ENCODE data around the gene MGA.
"Not testable (repeated sequence)": the region's sequence is repeated elsewhere in the genome, so short reads cannot be mapped to it uniquely, and the experiment has no call there.

The MGA gene

GRCh38 chr15:41727143-41727542, 66.9 kb downstream of the MGA start:
- no peak for DNase-seq

GRCh38 chr15:41728061-41728460, 67.9 kb downstream of the MGA start:
- DNase-seq, result not testable (repeated sequence)

- DNase-seq, result peak; percentile 2 to 40 (median 29)
Measured at GRCh38 chr15:41730543-41730942, 70.3 kb downstream of the MGA start.

- no peak for DNase-seq
Measured at GRCh38 chr15:41732483-41732882, 72.3 kb downstream of the MGA start.

GRCh38 chr15:41734079-41734478, 73.9 kb downstream of the MGA start:
- no peak for DNase-seq

- no peak for DNase-seq
Measured at GRCh38 chr15:41735046-41735445, 74.8 kb downstream of the MGA start.

- DNase-seq, result not testable (repeated sequence)
Measured at GRCh38 chr15:41735492-41735891, 75.3 kb downstream of the MGA start.

- no peak for DNase-seq
Measured at GRCh38 chr15:41746802-41747201, 86.6 kb downstream of the MGA start.

- DNase-seq, result no peak
Measured at GRCh38 chr15:41756198-41756597, 96.0 kb downstream of the MGA start.

GRCh38 chr15:41772720-41773331, 112.6 kb downstream of the MGA start:
- peak; percentile 80 to 85 (median 84) for DNase-seq

- peak in 1 of 3 donors; percentile 6 for DNase-seq
Measured at GRCh38 chr15:41773332-41773728, 113.1 kb downstream of the MGA start.

- no peak for DNase-seq
Measured at GRCh38 chr15:41773729-41774061, 113.5 kb downstream of the MGA start.

- peak; percentile 99 to 100 (median 99) for DNase-seq
Measured at GRCh38 chr15:41774062-41774881, 114.1 kb downstream of the MGA start, which contains the start of gene MAPKBP1. MAPKBP1 (plus strand) TSS chr15:41774484; CDS start chr15:41775276, 792 bp downstream.

GRCh38 chr15:41774882-41775417, 114.7 kb downstream of the MGA start:
- peak; percentile 69 to 75 (median 70) for DNase-seq

- no peak for DNase-seq
Measured at GRCh38 chr15:41775651-41776050, 115.4 kb downstream of the MGA start.

- no peak for DNase-seq
Measured at GRCh38 chr15:41777421-41777973, 117.3 kb downstream of the MGA start.

GRCh38 chr15:41778521-41778920, 118.3 kb downstream of the MGA start:
- no peak for DNase-seq

GRCh38 chr15:41779662-41780157, 119.5 kb downstream of the MGA start:
- DNase-seq, result no peak

GRCh38 chr15:41780266-41780665, 120.1 kb downstream of the MGA start:
- no peak for DNase-seq

GRCh38 chr15:41780727-41781126, 120.5 kb downstream of the MGA start:
- DNase-seq, result no peak

GRCh38 chr15:41782371-41783282, 122.4 kb downstream of the MGA start:
- DNase-seq, result no peak

GRCh38 chr15:41783296-41783695, 123.1 kb downstream of the MGA start:
- peak in 1 of 3 donors; percentile 19 for DNase-seq
